Measurements from ENCODE around the gene DPP6. TPM values are rescaled to one million over a fixed set of nuclear protein-coding genes. Genes with fewer than 3 reads are reported as not detected.

DPP6 gene
- total and polyA plus RNA-seq, 2 donors (not counting 1 experiment from before 2014, with no cell fraction given) = not detected

GRCh38 chr7:154598396-154598795 is 546.2 kb downstream of the DPP6 start:
- WGBS (ENCODE audit: insufficient coverage) = 68% methylated on average over 3 of the region's 4 CpGs
- Mint-ChIP-seq H3K27ac (no peak overlapping the region), H3K9me3 (ENCODE audit: insufficient read depth) (no peaks in the 10 kb centered on the region), H3K4me1 (no peaks in the 10 kb centered on the region), H3K4me3 (no peak overlapping the region), H3K27me3 (no peaks in the 10 kb centered on the region)
- no peaks in the 10 kb centered on the region for H3K4me1 ChIP-seq (ENCODE audit: control insufficient read depth in 2 of 2, insufficient read depth in 2 of 2, low read length in 2 of 2)
- no peaks in the 10 kb centered on the region for H3K79me2 ChIP-seq (ENCODE audit: control insufficient read depth, insufficient read depth, low read length)
- H3K4me2 ChIP-seq (replicated peaks; ENCODE audit: low read depth, low read length, poor library complexity, severe bottlenecking) = no peak overlapping the region
- H4K20me1 ChIP-seq (ENCODE audit: control insufficient read depth, insufficient read depth, low read length, poor library complexity, severe bottlenecking) = no peaks in the 10 kb centered on the region
- CTCF ChIA-PET = no interaction called here
- H3K4me3 ChIP-seq (ENCODE audit: control extremely low read depth in 1 of 5, extremely low read depth in 1 of 5, insufficient read depth in 1 of 5, low read depth in 2 of 5, low read length in 4 of 5) = no peak overlapping the region
- no peak for DNase-seq
- no peak overlapping the region for H2AFZ ChIP-seq (ENCODE audit: insufficient read depth, low read depth, low read length, poor library complexity, severe bottlenecking)
- TF ChIP-seq, protein P1, sequence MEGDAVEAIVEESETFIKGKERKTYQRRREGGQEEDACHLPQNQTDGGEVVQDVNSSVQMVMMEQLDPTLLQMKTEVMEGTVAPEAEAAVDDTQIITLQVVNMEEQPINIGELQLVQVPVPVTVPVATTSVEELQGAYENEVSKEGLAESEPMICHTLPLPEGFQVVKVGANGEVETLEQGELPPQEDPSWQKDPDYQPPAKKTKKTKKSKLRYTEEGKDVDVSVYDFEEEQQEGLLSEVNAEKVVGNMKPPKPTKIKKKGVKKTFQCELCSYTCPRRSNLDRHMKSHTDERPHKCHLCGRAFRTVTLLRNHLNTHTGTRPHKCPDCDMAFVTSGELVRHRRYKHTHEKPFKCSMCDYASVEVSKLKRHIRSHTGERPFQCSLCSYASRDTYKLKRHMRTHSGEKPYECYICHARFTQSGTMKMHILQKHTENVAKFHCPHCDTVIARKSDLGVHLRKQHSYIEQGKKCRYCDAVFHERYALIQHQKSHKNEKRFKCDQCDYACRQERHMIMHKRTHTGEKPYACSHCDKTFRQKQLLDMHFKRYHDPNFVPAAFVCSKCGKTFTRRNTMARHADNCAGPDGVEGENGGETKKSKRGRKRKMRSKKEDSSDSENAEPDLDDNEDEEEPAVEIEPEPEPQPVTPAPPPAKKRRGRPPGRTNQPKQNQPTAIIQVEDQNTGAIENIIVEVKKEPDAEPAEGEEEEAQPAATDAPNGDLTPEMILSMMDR (IDR thresholded peaks at IDR 0.05) = no peak
- no peak for TF ChIP-seq EZH2 (IDR thresholded peaks at IDR 0.05; ENCODE audit: borderline replicate concordance, insufficient read depth, low read depth, low read length, poor library complexity, severe bottlenecking)
- H3K9me3 ChIP-seq (ENCODE audit: control extremely low read depth in 1 of 3, control insufficient read depth in 2 of 3, insufficient read depth in 1 of 3, low read length in 2 of 3) = peaks cover 0 to 5% (median 0%) of the 10 kb centered on the region in 3 donors
- POLR2A ChIA-PET = no interaction called here
- H3K27me3 ChIP-seq (replicated peaks in 1 of 4; ENCODE audit: control extremely low read depth in 1 of 4, control insufficient read depth in 3 of 4, insufficient read depth in 4 of 4, low read length in 3 of 4) = no peaks in the 10 kb centered on the region
- no peak overlapping the region for H3K27ac ChIP-seq (ENCODE audit: low read length in 2 of 2)
- no peak overlapping the region for H3K9ac ChIP-seq (ENCODE audit: low read length)
- ATAC-seq (ENCODE audit: low read depth) = no peak
- intact Hi-C loops (cut with micrococcal nuclease) = no loop called here
- no peaks in the 10 kb centered on the region for H3K36me3 ChIP-seq (replicated peaks in 1 of 2; ENCODE audit: control extremely low read depth in 1 of 2, control insufficient read depth in 1 of 2, extremely low read depth in 1 of 2, insufficient read depth in 2 of 2, low read length in 1 of 2)

- Histone ChIP-seq H3K9ac (ENCODE audit: low read length) (no peak overlapping the region), H3K4me2 (replicated peaks; ENCODE audit: low read depth, low read length, poor library complexity, severe bottlenecking) (no peak overlapping the region), H3K9me3 (ENCODE audit: control extremely low read depth in 1 of 3, control insufficient read depth in 2 of 3, insufficient read depth in 1 of 3, low read length in 2 of 3) (peaks cover 0 to 2% (median 0%) of the 10 kb centered on the region in 3 donors), H4K20me1 (ENCODE audit: control insufficient read depth, insufficient read depth, low read length, poor library complexity, severe bottlenecking) (no peaks in the 10 kb centered on the region), H3K4me1 (ENCODE audit: control insufficient read depth in 2 of 2, insufficient read depth in 2 of 2, low read length in 2 of 2) (no peaks in the 10 kb centered on the region), H3K79me2 (ENCODE audit: control insufficient read depth, insufficient read depth, low read length) (no peaks in the 10 kb centered on the region), H2AFZ (ENCODE audit: insufficient read depth, low read depth, low read length, poor library complexity, severe bottlenecking) (no peak overlapping the region), H3K4me3 (ENCODE audit: control extremely low read depth in 1 of 5, extremely low read depth in 1 of 5, insufficient read depth in 1 of 5, low read depth in 2 of 5, low read length in 4 of 5) (no peak overlapping the region), H3K36me3 (replicated peaks in 1 of 2; ENCODE audit: control extremely low read depth in 1 of 2, control insufficient read depth in 1 of 2, extremely low read depth in 1 of 2, insufficient read depth in 2 of 2, low read length in 1 of 2) (no peaks in the 10 kb centered on the region), H3K27me3 (replicated peaks in 1 of 4; ENCODE audit: control extremely low read depth in 1 of 4, control insufficient read depth in 3 of 4, insufficient read depth in 4 of 4, low read length in 3 of 4) (no peaks in the 10 kb centered on the region), H3K27ac (ENCODE audit: low read length in 2 of 2) (no peak overlapping the region)
- intact Hi-C loops (cut with micrococcal nuclease) = no loop called here
- POLR2A ChIA-PET = no interaction called here
- no peak for ATAC-seq (ENCODE audit: low read depth)
- TF ChIP-seq, protein P1 (IDR thresholded peaks at IDR 0.05) = no peak
- TF ChIP-seq EZH2 (IDR thresholded peaks at IDR 0.05; ENCODE audit: borderline replicate concordance, insufficient read depth, low read depth, low read length, poor library complexity, severe bottlenecking) = no peak
- no CpG with 5 or more reads among the region's 3 CpGs for WGBS (ENCODE audit: insufficient coverage)
- no peak overlapping the region for H3K4me3 Mint-ChIP-seq
- no peak overlapping the region for H3K27ac Mint-ChIP-seq
- H3K4me1 Mint-ChIP-seq = no peaks in the 10 kb centered on the region
- H3K27me3 Mint-ChIP-seq = no peaks in the 10 kb centered on the region
- no peaks in the 10 kb centered on the region for H3K9me3 Mint-ChIP-seq (ENCODE audit: insufficient read depth)
- no peak for DNase-seq
- CTCF ChIA-PET = no interaction called here
Measured at GRCh38 chr7:154598864-154599263, 546.7 kb downstream of the DPP6 start.

Measured in B cell (primary cell).